VCaP (cell line): Measurements from ENCODE around the gene ENPP1.
A peak's percentile ranks its signal among the peaks of the same experiment; 100 is the strongest.
"Not testable (repeated sequence)": the region's sequence is repeated elsewhere in the genome, so short reads cannot be mapped to it uniquely, and the experiment has no call there.

Source experiments
- H3K27ac ChIP-seq: fragments of 450-650 bp; 2 replicates; pipeline ENCODE4 v1.5.1; 2017
- CTCF ChIP-seq: fragments of 450-650 bp; conservative IDR thresholded peaks from 2 replicates; pipeline ENCODE4 v1.5.1; 2017; ENCODE audit warnings: mild to moderate bottlenecking, moderate library complexity

ENPP1 gene

GRCh38 chr6:131909408-131910218, 101.8 kb downstream of the ENPP1 start:
- peak; percentile 90 for TF ChIP-seq CTCF
- no peak overlapping the region for H3K27ac ChIP-seq

GRCh38 chr6:131910219-131910589, 102.4 kb downstream of the ENPP1 start:
- H3K27ac ChIP-seq: no peak overlapping the region
- peak; percentile 52 for TF ChIP-seq CTCF

GRCh38 chr6:131910956-131911355, 103.1 kb downstream of the ENPP1 start:
- no peak overlapping the region for H3K27ac ChIP-seq
- TF ChIP-seq CTCF: no peak

GRCh38 chr6:131911951-131912350, 104.1 kb downstream of the ENPP1 start:
- no peak overlapping the region for H3K27ac ChIP-seq
- TF ChIP-seq CTCF: no peak

- H3K27ac ChIP-seq: no peak overlapping the region
- no peak for TF ChIP-seq CTCF
Observed at GRCh38 chr6:131914234-131914633, 106.4 kb downstream of the ENPP1 start.

- H3K27ac ChIP-seq: no peak overlapping the region
- TF ChIP-seq CTCF: peak; percentile 89
Observed at GRCh38 chr6:131914967-131915751, 107.3 kb downstream of the ENPP1 start.

GRCh38 chr6:131916091-131916796, 108.4 kb downstream of the ENPP1 start:
- not testable (repeated sequence) for H3K27ac ChIP-seq
